Liver (tissue), 3 donors: Measurements from ENCODE around the gene AJAP1.

Experiments used
- ATF3 ChIP-seq: IDR thresholded peaks from 2 replicates; pipeline ENCODE4 v1.6.1; 2016; ENCODE audit warnings: antibody characterized with exemption
- FOXA1 ChIP-seq: IDR thresholded peaks from 2 replicates; pipeline ENCODE4 v1.6.1; 2016; ENCODE audit warnings: antibody characterized with exemption
- GABPA ChIP-seq, 2 donors: IDR thresholded peaks in 1 of 2; conservative IDR thresholded peaks in 1 of 2; 2 replicates each; pipeline ENCODE4 v1.6.1; 2016; ENCODE audit warnings: antibody characterized with exemption in 2 of 2, mild to moderate bottlenecking in 1 of 2, moderate library complexity in 1 of 2
- JUND ChIP-seq, 2 donors: IDR thresholded peaks; 2 replicates each; pipeline ENCODE4 v1.6.1; 2016; ENCODE audit warnings: antibody characterized with exemption in 2 of 2
- MAX ChIP-seq: IDR thresholded peaks from 2 replicates; pipeline ENCODE4 v1.6.1; 2016; ENCODE audit warnings: antibody characterized with exemption
- RAD21 ChIP-seq, 2 donors: IDR thresholded peaks; 2 replicates each; pipeline ENCODE4 v1.6.1; 2016; ENCODE audit warnings: antibody characterized with exemption in 2 of 2, mild to moderate bottlenecking in 2 of 2
- SP1 ChIP-seq: IDR thresholded peaks from 2 replicates; pipeline ENCODE4 v1.6.1; 2018; ENCODE audit warnings: antibody characterized with exemption, mild to moderate bottlenecking
- TAF1 ChIP-seq: conservative IDR thresholded peaks from 2 replicates; pipeline ENCODE4 v1.6.1; 2016; ENCODE audit warnings: antibody characterized with exemption, mild to moderate bottlenecking
- YY1 ChIP-seq: IDR thresholded peaks from 2 replicates; pipeline ENCODE4 v1.6.1; 2016; ENCODE audit warnings: antibody characterized with exemption, mild to moderate bottlenecking
- TF ChIP-seq, protein P1 (sequence below): fragments of 150-350 bp; IDR thresholded peaks from 2 replicates; pipeline ENCODE4 v1.5.1; 2017; ENCODE audit warnings: improper control_type of control experiment, low read depth, low read length; ENCODE audit not compliant: missing input control
- TF ChIP-seq, protein P2 (sequence below): IDR thresholded peaks from 2 replicates; pipeline ENCODE4 v1.6.1; 2016; ENCODE audit warnings: antibody characterized with exemption, mild to moderate bottlenecking
- donor health status: healthy.
- donor health status: healthy.

DNA sequence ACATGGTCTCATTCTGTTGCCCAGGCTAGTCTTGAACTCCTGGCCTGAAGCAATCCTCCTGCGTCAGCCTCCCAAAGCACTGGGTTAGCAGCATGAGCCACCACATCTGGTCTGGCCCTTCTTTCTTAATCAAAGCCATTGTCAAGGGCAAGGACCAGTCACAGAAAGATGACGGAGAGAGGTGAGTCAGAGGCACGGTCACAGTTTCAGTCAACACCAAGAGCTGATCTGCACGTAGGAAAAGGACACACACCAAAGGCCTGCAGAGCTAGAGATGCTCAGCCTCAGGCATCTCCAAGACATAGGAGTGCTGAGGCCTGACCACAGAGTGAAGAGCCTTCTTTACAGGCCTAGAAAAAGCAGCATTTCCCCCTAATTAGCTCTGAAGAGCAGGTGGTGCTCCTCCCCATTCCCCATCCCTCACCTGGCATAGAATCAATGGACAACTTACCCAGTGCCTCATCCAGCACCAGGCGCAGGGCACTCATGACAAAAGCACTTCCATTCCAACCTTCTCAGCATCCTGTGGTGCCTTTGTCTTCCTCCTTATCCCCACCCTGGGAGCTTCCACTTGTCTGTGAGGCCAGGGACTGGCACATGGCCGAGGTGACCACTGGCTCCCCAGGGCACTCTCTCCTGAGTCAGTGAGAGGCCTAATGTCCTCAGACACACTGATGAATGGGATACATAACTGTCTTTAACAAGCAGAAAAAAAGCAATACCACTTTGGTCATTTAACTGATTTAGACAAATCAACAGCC lies 139.8 kb downstream of the AJAP1 start:
- TF ChIP-seq, protein P1, sequence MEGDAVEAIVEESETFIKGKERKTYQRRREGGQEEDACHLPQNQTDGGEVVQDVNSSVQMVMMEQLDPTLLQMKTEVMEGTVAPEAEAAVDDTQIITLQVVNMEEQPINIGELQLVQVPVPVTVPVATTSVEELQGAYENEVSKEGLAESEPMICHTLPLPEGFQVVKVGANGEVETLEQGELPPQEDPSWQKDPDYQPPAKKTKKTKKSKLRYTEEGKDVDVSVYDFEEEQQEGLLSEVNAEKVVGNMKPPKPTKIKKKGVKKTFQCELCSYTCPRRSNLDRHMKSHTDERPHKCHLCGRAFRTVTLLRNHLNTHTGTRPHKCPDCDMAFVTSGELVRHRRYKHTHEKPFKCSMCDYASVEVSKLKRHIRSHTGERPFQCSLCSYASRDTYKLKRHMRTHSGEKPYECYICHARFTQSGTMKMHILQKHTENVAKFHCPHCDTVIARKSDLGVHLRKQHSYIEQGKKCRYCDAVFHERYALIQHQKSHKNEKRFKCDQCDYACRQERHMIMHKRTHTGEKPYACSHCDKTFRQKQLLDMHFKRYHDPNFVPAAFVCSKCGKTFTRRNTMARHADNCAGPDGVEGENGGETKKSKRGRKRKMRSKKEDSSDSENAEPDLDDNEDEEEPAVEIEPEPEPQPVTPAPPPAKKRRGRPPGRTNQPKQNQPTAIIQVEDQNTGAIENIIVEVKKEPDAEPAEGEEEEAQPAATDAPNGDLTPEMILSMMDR: no peak
- TF ChIP-seq SP1 (no peak), GABPA (IDR thresholded peaks at IDR 0.05 in 1 of 2, conservative IDR thresholded peaks at IDR 0.05 in 1 of 2) (no peak), TAF1 (no peak), JUND (IDR thresholded peaks at IDR 0.05) (no peak), MAX (no peak), RAD21 (IDR thresholded peaks at IDR 0.05) (no peak), YY1 (no peak), FOXA1 (no peak), ATF3 (no peak)
- TF ChIP-seq, protein P2, sequence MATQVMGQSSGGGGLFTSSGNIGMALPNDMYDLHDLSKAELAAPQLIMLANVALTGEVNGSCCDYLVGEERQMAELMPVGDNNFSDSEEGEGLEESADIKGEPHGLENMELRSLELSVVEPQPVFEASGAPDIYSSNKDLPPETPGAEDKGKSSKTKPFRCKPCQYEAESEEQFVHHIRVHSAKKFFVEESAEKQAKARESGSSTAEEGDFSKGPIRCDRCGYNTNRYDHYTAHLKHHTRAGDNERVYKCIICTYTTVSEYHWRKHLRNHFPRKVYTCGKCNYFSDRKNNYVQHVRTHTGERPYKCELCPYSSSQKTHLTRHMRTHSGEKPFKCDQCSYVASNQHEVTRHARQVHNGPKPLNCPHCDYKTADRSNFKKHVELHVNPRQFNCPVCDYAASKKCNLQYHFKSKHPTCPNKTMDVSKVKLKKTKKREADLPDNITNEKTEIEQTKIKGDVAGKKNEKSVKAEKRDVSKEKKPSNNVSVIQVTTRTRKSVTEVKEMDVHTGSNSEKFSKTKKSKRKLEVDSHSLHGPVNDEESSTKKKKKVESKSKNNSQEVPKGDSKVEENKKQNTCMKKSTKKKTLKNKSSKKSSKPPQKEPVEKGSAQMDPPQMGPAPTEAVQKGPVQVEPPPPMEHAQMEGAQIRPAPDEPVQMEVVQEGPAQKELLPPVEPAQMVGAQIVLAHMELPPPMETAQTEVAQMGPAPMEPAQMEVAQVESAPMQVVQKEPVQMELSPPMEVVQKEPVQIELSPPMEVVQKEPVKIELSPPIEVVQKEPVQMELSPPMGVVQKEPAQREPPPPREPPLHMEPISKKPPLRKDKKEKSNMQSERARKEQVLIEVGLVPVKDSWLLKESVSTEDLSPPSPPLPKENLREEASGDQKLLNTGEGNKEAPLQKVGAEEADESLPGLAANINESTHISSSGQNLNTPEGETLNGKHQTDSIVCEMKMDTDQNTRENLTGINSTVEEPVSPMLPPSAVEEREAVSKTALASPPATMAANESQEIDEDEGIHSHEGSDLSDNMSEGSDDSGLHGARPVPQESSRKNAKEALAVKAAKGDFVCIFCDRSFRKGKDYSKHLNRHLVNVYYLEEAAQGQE: no peak
